Astrocyte (in vitro differentiated cells and primary cell): ENCODE data around the gene BPIFB1. TPM values are rescaled to one million over a fixed set of nuclear protein-coding genes. Genes with fewer than 3 reads are reported as not detected.

Experiments used
- DNase-seq: peaks from one replicate; pipeline ENCODE4 v3.0.0-alpha.2; 2010; ENCODE audit warnings: low read depth
- FAIRE-seq: peaks from 2 replicates; lab custom pipeline; 2011; peaks lifted over from hg19 to GRCh38; lab: Jason Lieb, UNC
- H2AFZ ChIP-seq: 2 replicates; pipeline ENCODE4 v1.6.0; 2012; ENCODE audit warnings: low read depth, low read length, inconsistent platforms
- H3K27ac ChIP-seq: 2 replicates; pipeline ENCODE4 v1.5.1; 2011; ENCODE audit warnings: low read depth, low read length, inconsistent platforms
- H3K27me3 ChIP-seq: 2 replicates; pipeline ENCODE4 v1.6.0; 2011; ENCODE audit warnings: low read length, inconsistent platforms; ENCODE audit not compliant: insufficient read depth
- H3K36me3 ChIP-seq: 2 replicates; pipeline ENCODE4 v1.5.1; 2011; ENCODE audit warnings: low read length, inconsistent platforms; ENCODE audit not compliant: insufficient read depth
- H3K4me1 ChIP-seq: 2 replicates; pipeline ENCODE4 v1.5.1; 2011; ENCODE audit warnings: low read length, inconsistent platforms; ENCODE audit not compliant: insufficient read depth
- H3K4me2 ChIP-seq: 2 replicates; pipeline ENCODE4 v1.6.0; 2012; ENCODE audit warnings: low read length, inconsistent platforms
- H3K4me3 ChIP-seq: 2 replicates; pipeline ENCODE4 v1.5.1; 2011; ENCODE audit warnings: low read depth, mild to moderate bottlenecking, low read length, inconsistent platforms; ENCODE audit not compliant: insufficient read depth
- H3K79me2 ChIP-seq: 2 replicates; pipeline ENCODE4 v1.6.0; 2012; ENCODE audit warnings: mild to moderate bottlenecking, low read length, inconsistent platforms; ENCODE audit not compliant: insufficient read depth
- H3K9ac ChIP-seq: 2 replicates; pipeline ENCODE4 v1.6.0; 2012; ENCODE audit warnings: mild to moderate bottlenecking, low read length, inconsistent platforms
- H3K9me3 ChIP-seq: 2 replicates; pipeline ENCODE4 v1.5.1; 2012; ENCODE audit warnings: low read depth, mild to moderate bottlenecking, low read length, inconsistent platforms; ENCODE audit not compliant: insufficient read depth
- H4K20me1 ChIP-seq: 2 replicates; pipeline ENCODE4 v1.6.0; 2012; ENCODE audit warnings: low read length, inconsistent platforms; ENCODE audit not compliant: insufficient read depth
- H3K27ac Mint-ChIP-seq: one replicate; pipeline ENCODE4 v1.8.0; 2021; ENCODE audit warnings: mild to moderate bottlenecking, mixed read lengths; ENCODE audit not compliant: unreplicated experiment
- H3K27me3 Mint-ChIP-seq: one replicate; pipeline ENCODE4 v1.8.0; 2021; ENCODE audit warnings: low read depth, mixed read lengths; ENCODE audit not compliant: unreplicated experiment
- H3K36me3 Mint-ChIP-seq: one replicate; pipeline ENCODE4 v1.8.0; 2021; ENCODE audit warnings: low read depth, mixed read lengths; ENCODE audit not compliant: unreplicated experiment
- H3K4me1 Mint-ChIP-seq: one replicate; pipeline ENCODE4 v1.8.0; 2021; ENCODE audit warnings: low read depth, mixed read lengths; ENCODE audit not compliant: unreplicated experiment
- H3K4me3 Mint-ChIP-seq: one replicate; pipeline ENCODE4 v1.8.0; 2021; ENCODE audit warnings: mild to moderate bottlenecking, moderate library complexity, mixed read lengths; ENCODE audit not compliant: unreplicated experiment
- H3K9me3 Mint-ChIP-seq: one replicate; pipeline ENCODE4 v1.8.0; 2021; ENCODE audit warnings: mild to moderate bottlenecking, mixed read lengths; ENCODE audit not compliant: unreplicated experiment
- EZH2 ChIP-seq: IDR thresholded peaks from 2 replicates; pipeline ENCODE4 v1.6.1; 2012; ENCODE audit warnings: mild to moderate bottlenecking, low read length, inconsistent platforms; ENCODE audit not compliant: insufficient read depth
- total RNA-seq: library from RNA; stranded (reverse); gene quantifications from 2 replicates; pipeline ENCODE4 v1.2.1, GENCODE V29; 2021
- TF ChIP-seq, protein P1 (sequence below): IDR thresholded peaks from 2 replicates; pipeline ENCODE4 v1.5.1; 2011; ENCODE audit warnings: low read depth, mild to moderate bottlenecking, inconsistent platforms, low read length, moderate library complexity; ENCODE audit not compliant: insufficient read depth

The BPIFB1 gene
- total RNA-seq, 1 donor from 2014 or later: not detected

DNA sequence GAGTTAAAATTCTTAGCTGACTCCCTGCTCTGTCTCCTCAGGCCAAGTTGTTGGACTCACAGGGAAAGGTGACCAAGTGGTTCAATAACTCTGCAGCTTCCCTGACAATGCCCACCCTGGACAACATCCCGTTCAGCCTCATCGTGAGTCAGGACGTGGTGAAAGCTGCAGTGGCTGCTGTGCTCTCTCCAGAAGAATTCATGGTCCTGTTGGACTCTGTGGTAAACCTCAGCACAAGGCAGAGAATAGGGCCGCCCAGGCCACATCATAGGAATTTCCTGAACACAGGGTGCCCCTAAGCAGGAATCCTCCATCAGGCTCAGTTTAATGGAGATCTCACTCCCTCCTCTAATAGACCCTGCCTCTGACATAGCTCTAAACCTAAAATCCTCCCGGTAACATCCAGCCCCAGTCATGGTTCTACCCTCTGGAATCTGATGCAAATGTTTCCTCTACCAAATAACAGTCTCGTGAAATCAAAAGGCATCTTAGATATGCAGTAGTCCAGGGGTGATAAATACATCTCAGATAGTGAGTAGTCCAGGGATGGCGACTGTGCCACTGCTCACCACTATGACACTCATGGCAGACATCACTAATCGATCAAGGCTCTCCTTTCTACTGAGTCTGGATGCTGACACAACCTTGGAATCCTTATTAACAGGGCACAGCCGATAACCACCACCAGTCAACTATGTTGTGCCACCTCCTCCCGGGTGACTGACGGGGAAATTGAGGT is 18.3 kb downstream of the BPIFB1 start:
- Histone ChIP-seq H3K4me2 (no peak overlapping the region), H4K20me1 (no peaks in the 10 kb centered on the region), H3K27ac (no peak overlapping the region), H3K9ac (no peak overlapping the region), H3K36me3 (no peaks in the 10 kb centered on the region), H3K79me2 (no peaks in the 10 kb centered on the region), H3K4me1 (no peaks in the 10 kb centered on the region), H2AFZ (no peak overlapping the region), H3K9me3 (no peaks in the 10 kb centered on the region), H3K4me3 (no peak overlapping the region), H3K27me3 (no peaks in the 10 kb centered on the region)
- TF ChIP-seq, protein P1, sequence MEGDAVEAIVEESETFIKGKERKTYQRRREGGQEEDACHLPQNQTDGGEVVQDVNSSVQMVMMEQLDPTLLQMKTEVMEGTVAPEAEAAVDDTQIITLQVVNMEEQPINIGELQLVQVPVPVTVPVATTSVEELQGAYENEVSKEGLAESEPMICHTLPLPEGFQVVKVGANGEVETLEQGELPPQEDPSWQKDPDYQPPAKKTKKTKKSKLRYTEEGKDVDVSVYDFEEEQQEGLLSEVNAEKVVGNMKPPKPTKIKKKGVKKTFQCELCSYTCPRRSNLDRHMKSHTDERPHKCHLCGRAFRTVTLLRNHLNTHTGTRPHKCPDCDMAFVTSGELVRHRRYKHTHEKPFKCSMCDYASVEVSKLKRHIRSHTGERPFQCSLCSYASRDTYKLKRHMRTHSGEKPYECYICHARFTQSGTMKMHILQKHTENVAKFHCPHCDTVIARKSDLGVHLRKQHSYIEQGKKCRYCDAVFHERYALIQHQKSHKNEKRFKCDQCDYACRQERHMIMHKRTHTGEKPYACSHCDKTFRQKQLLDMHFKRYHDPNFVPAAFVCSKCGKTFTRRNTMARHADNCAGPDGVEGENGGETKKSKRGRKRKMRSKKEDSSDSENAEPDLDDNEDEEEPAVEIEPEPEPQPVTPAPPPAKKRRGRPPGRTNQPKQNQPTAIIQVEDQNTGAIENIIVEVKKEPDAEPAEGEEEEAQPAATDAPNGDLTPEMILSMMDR: no peak
- no peak for TF ChIP-seq EZH2
- H3K4me3 Mint-ChIP-seq: no peak overlapping the region
- peaks cover 2% of the 10 kb centered on the region for H3K4me1 Mint-ChIP-seq
- DNase-seq: peak; percentile 20
- FAIRE-seq: no peak
- H3K27me3 Mint-ChIP-seq: peaks cover 45% of the 10 kb centered on the region
- no peaks in the 10 kb centered on the region for H3K36me3 Mint-ChIP-seq
- no peaks in the 10 kb centered on the region for H3K9me3 Mint-ChIP-seq
- H3K27ac Mint-ChIP-seq: no peak overlapping the region

DNA sequence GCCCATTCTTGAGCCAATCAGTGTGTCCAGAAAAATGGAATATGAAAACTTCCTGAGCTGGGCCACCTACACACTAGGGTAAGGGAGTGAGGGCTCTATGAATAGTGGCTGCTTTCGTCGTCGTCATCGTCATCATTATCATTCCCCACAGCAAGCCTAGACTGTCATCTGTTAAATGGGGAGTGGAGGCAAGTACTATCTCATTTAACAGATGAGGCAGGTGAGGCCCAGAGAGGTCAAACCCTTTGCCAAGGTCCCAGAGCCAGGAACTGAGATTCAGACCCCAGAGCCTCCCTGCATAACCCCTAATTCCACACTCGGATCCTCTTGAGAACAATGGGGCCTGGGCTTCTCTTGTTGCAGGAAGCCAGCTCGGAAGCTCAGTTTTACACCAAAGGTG is 20.6 kb downstream of the BPIFB1 start:
- Histone ChIP-seq H3K9ac (no peak overlapping the region), H3K4me3 (no peak overlapping the region), H3K9me3 (no peaks in the 10 kb centered on the region), H2AFZ (no peak overlapping the region), H3K27ac (no peak overlapping the region), H3K79me2 (no peaks in the 10 kb centered on the region), H3K4me2 (no peak overlapping the region), H3K4me1 (no peaks in the 10 kb centered on the region), H3K27me3 (no peaks in the 10 kb centered on the region), H4K20me1 (no peaks in the 10 kb centered on the region), H3K36me3 (no peaks in the 10 kb centered on the region)
- no peaks in the 10 kb centered on the region for H3K36me3 Mint-ChIP-seq
- H3K27ac Mint-ChIP-seq: no peak overlapping the region
- H3K9me3 Mint-ChIP-seq: peaks cover 2% of the 10 kb centered on the region
- no peak overlapping the region for H3K4me3 Mint-ChIP-seq
- FAIRE-seq (no peak), DNase-seq (no peak)
- peaks cover 32% of the 10 kb centered on the region for H3K27me3 Mint-ChIP-seq
- TF ChIP-seq, protein P1: no peak
- no peak for TF ChIP-seq EZH2
- H3K4me1 Mint-ChIP-seq: peaks cover 2% of the 10 kb centered on the region

DNA sequence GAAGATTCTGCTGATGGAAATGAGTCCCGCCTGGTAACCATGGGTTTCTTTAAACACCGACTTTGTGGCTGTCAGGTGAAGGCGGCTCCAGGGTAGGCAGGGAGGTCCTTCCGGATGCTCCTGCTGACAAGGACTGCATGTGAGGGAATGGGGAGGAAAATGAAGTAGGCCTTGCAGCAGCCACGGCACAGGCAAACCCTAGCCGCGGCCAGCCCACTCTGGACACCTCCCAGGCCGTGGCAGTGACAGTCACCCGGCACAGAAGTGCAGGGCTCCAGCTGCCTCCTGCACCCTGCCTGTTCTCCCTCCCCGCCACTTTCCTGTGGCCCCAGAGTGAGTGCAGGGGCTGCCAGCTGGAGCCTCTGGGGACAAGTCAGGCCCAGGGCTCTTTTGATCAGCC is 21.0 kb downstream of the BPIFB1 start:
- Mint-ChIP-seq H3K36me3 (no peaks in the 10 kb centered on the region), H3K27ac (no peak overlapping the region), H3K9me3 (peaks cover 2% of the 10 kb centered on the region), H3K4me3 (no peak overlapping the region), H3K4me1 (peaks cover 2% of the 10 kb centered on the region), H3K27me3 (peaks cover 32% of the 10 kb centered on the region)
- Histone ChIP-seq H4K20me1 (no peaks in the 10 kb centered on the region), H3K4me3 (no peak overlapping the region), H3K9ac (no peak overlapping the region), H3K27me3 (no peaks in the 10 kb centered on the region), H3K4me2 (no peak overlapping the region), H3K79me2 (no peaks in the 10 kb centered on the region), H3K36me3 (no peaks in the 10 kb centered on the region), H2AFZ (no peak overlapping the region), H3K27ac (no peak overlapping the region), H3K4me1 (no peaks in the 10 kb centered on the region), H3K9me3 (no peaks in the 10 kb centered on the region)
- TF ChIP-seq, protein P1: no peak
- no peak for TF ChIP-seq EZH2
- DNase-seq: no peak
- no peak for FAIRE-seq
